MM.1S (cell line): ENCODE data around the gene LOC128125822.

Experiments used
- DNase-seq: peaks from one replicate; pipeline ENCODE4 v3.0.0-alpha.2; 2015
- H2AFZ ChIP-seq: fragments of 300-600 bp; sonication (generic); 2 replicates; pipeline ENCODE4 v1.6.0; 2016; ENCODE audit warnings: antibody characterized with exemption, low read length
- H3F3A ChIP-seq: fragments of 300-600 bp; sonication (generic); 2 replicates; pipeline ENCODE4 v1.6.1; 2016; ENCODE audit warnings: mild to moderate bottlenecking, antibody characterized with exemption, low read length, moderate library complexity, mixed read lengths; ENCODE audit not compliant: insufficient read depth
- H3K27ac ChIP-seq: fragments of 300-600 bp; sonication (generic); 2 replicates; pipeline ENCODE4 v1.5.1; 2016; ENCODE audit warnings: mild to moderate bottlenecking, low read length
- H3K27me3 ChIP-seq: fragments of 300-600 bp; sonication (generic); replicated peaks from 2 replicates; pipeline ENCODE4 v1.6.0; 2016; ENCODE audit warnings: low read length; ENCODE audit not compliant: insufficient read depth
- H3K36me3 ChIP-seq: fragments of 300-600 bp; sonication (generic); replicated peaks from 2 replicates; pipeline ENCODE4 v1.6.1; 2016; ENCODE audit warnings: mild to moderate bottlenecking, low read length, mixed read lengths; ENCODE audit not compliant: insufficient read depth
- H3K4me1 ChIP-seq: fragments of 300-600 bp; sonication (generic); 2 replicates; pipeline ENCODE4 v1.6.1; 2016; ENCODE audit warnings: low read length, mixed read lengths
- H3K4me2 ChIP-seq: fragments of 300-600 bp; sonication (generic); 2 replicates; pipeline ENCODE4 v1.6.0; 2016; ENCODE audit warnings: low read depth, low read length
- H3K4me3 ChIP-seq: fragments of 300-600 bp; sonication (generic); 2 replicates; pipeline ENCODE4 v1.5.1; 2016; ENCODE audit warnings: low read length, mixed read lengths
- H3K79me2 ChIP-seq: fragments of 300-600 bp; sonication (generic); 2 replicates; pipeline ENCODE4 v1.6.1; 2016; ENCODE audit warnings: mixed run types, low read length, mixed read lengths
- H3K9ac ChIP-seq: fragments of 300-600 bp; sonication (generic); 2 replicates; pipeline ENCODE4 v1.6.1; 2016; ENCODE audit warnings: low read length, mixed read lengths
- H3K9me2 ChIP-seq: fragments of 300-600 bp; sonication (generic); replicated peaks from 2 replicates; pipeline ENCODE4 v1.6.1; 2016; ENCODE audit warnings: mild to moderate bottlenecking, low read length, mixed read lengths; ENCODE audit not compliant: insufficient read depth
- H3K9me3 ChIP-seq: fragments of 300-600 bp; sonication (generic); replicated peaks from 2 replicates; pipeline ENCODE4 v1.6.1; 2016; ENCODE audit warnings: mild to moderate bottlenecking, low read length, mixed read lengths; ENCODE audit not compliant: insufficient read depth
- H4K20me1 ChIP-seq: fragments of 300-600 bp; sonication (generic); 2 replicates; pipeline ENCODE4 v1.6.1; 2016; ENCODE audit warnings: mild to moderate bottlenecking, low read length, moderate library complexity, mixed read lengths; ENCODE audit not compliant: insufficient read depth
- CTCF ChIP-seq: fragments of 300-600 bp; sonication (generic); IDR thresholded peaks from 2 replicates; pipeline ENCODE4 v1.5.1; 2016; ENCODE audit warnings: antibody characterized with exemption, low read length, mixed read lengths
- EZH2 ChIP-seq: fragments of 300-600 bp; sonication (generic); optimal IDR thresholded peaks from 2 replicates; pipeline ENCODE3; 2017; ENCODE audit warnings: low read depth, mild to moderate bottlenecking, antibody characterized with exemption, low read length, mixed read lengths
- EZH2phosphoT487 ChIP-seq: fragments of 300-600 bp; sonication (generic); IDR thresholded peaks from 2 replicates; pipeline ENCODE4 v1.6.1; 2018; ENCODE audit warnings: antibody characterized with exemption, low read length

LOC128125822 gene

GRCh38 chr6:63576147-63576772 is 4.0 kb downstream of the LOC128125822 start:
- peaks cover 17% of the 10 kb centered on the region for H3F3A ChIP-seq
- H4K20me1 ChIP-seq = peaks cover 9% of the 10 kb centered on the region
- no peak overlapping the region for H2AFZ ChIP-seq
- no peak overlapping the region for H3K27ac ChIP-seq
- H3K27me3 ChIP-seq = no peaks in the 10 kb centered on the region
- no peak overlapping the region for H3K4me2 ChIP-seq
- 0 out of 2 replicates have a peak, but pooled peaks cover 3% of the 10 kb centered on the region for H3K4me1 ChIP-seq
- TF ChIP-seq CTCF (no peak), EZH2 (no peak), EZH2phosphoT487 (no peak)
- H3K79me2 ChIP-seq = peaks cover 50% of the 10 kb centered on the region
- no peaks in the 10 kb centered on the region for H3K9me2 ChIP-seq
- H3K36me3 ChIP-seq = peaks cover 13% of the 10 kb centered on the region; the same call in 1 of the 2 replicates
- H3K9ac ChIP-seq = no peak overlapping the region
- H3K4me3 ChIP-seq = no peak overlapping the region
- DNase-seq = no peak
- no peaks in the 10 kb centered on the region for H3K9me3 ChIP-seq

- Histone ChIP-seq H3K79me2 (peaks cover 50% of the 10 kb centered on the region), H3K27ac (no peak overlapping the region), H3K27me3 (no peaks in the 10 kb centered on the region), H3K9me2 (no peaks in the 10 kb centered on the region), H3K4me3 (no peak overlapping the region), H3F3A (peaks cover 17% of the 10 kb centered on the region), H3K9me3 (no peaks in the 10 kb centered on the region), H2AFZ (no peak overlapping the region), H3K4me1 (0 out of 2 replicates have a peak, but pooled peaks cover 3% of the 10 kb centered on the region), H3K4me2 (no peak overlapping the region), H3K9ac (no peak overlapping the region), H3K36me3 (peaks cover 13% of the 10 kb centered on the region; the same call in 1 of the 2 replicates), H4K20me1 (peaks cover 9% of the 10 kb centered on the region)
- TF ChIP-seq EZH2 (no peak), EZH2phosphoT487 (no peak), CTCF (no peak)
- no peak for DNase-seq
Measured at GRCh38 chr6:63576985-63577712, 4.9 kb downstream of the LOC128125822 start.

GRCh38 chr6:63578757-63579156 is 6.5 kb downstream of the LOC128125822 start:
- DNase-seq = no peak
- Histone ChIP-seq H3F3A (peaks cover 5% of the 10 kb centered on the region), H3K27me3 (no peaks in the 10 kb centered on the region), H4K20me1 (peaks cover 9% of the 10 kb centered on the region), H3K27ac (no peak overlapping the region), H3K36me3 (peaks cover 13% of the 10 kb centered on the region; the same call in 1 of the 2 replicates), H3K4me2 (no peak overlapping the region), H3K9ac (no peak overlapping the region), H3K4me3 (no peak overlapping the region), H3K4me1 (0 out of 2 replicates have a peak, but pooled peaks cover 3% of the 10 kb centered on the region), H3K79me2 (peaks cover 37% of the 10 kb centered on the region), H3K9me2 (no peaks in the 10 kb centered on the region), H2AFZ (no peak overlapping the region), H3K9me3 (no peaks in the 10 kb centered on the region)
- no peak for TF ChIP-seq EZH2
- no peak for TF ChIP-seq CTCF
- no peak for TF ChIP-seq EZH2phosphoT487
